SJCRH30 (cell line): ENCODE results near the gene HTRA3. TPM values are rescaled to one million over a fixed set of nuclear protein-coding genes. Genes with fewer than 3 reads are reported as not detected.
A peak's percentile ranks its signal among the peaks of the same experiment; 100 is the strongest.

ENCODE experiments used
- DNase-seq, 2 experiments: peaks; one replicate each; pipeline ENCODE4 v3.0.0-alpha.2; 2015 to 2020
- H3K27ac ChIP-seq: fragments of 250-450 bp; sonication (Bioruptor Pico); 2 replicates; pipeline ENCODE4 v1.5.1; 2020; ENCODE audit warnings: mild to moderate bottlenecking, moderate library complexity
- H3K27me3 ChIP-seq: fragments of 250-450 bp; sonication (Bioruptor Pico); 2 replicates; pipeline ENCODE4 v1.5.1; 2020; ENCODE audit warnings: mild to moderate bottlenecking, moderate library complexity
- H3K36me3 ChIP-seq: fragments of 250-450 bp; sonication (Bioruptor Pico); 2 replicates; pipeline ENCODE4 v1.5.1; 2020; ENCODE audit warnings: mild to moderate bottlenecking, moderate library complexity
- H3K4me1 ChIP-seq: fragments of 250-450 bp; sonication (Bioruptor Pico); 2 replicates; pipeline ENCODE4 v1.5.1; 2020; ENCODE audit warnings: mild to moderate bottlenecking, moderate library complexity
- H3K4me3 ChIP-seq: fragments of 250-450 bp; sonication (Bioruptor Pico); 2 replicates; pipeline ENCODE4 v1.5.1; 2020; ENCODE audit warnings: mild to moderate bottlenecking, moderate library complexity
- H3K9me3 ChIP-seq: fragments of 250-450 bp; sonication (Bioruptor Pico); replicated peaks from 2 replicates; pipeline ENCODE4 v1.5.1; 2020; ENCODE audit warnings: mild to moderate bottlenecking, moderate library complexity
- total RNA-seq: library from RNA; depleted of rRNA; stranded (reverse); fragments of >200 nt; shearing (Covaris generic); gene quantifications from 2 replicates; pipeline ENCODE4 v1.2.3, GENCODE V29; 2014

The HTRA3 gene
- total RNA-seq, 1 experiment from 2014 or later = 0.08 TPM

DNA sequence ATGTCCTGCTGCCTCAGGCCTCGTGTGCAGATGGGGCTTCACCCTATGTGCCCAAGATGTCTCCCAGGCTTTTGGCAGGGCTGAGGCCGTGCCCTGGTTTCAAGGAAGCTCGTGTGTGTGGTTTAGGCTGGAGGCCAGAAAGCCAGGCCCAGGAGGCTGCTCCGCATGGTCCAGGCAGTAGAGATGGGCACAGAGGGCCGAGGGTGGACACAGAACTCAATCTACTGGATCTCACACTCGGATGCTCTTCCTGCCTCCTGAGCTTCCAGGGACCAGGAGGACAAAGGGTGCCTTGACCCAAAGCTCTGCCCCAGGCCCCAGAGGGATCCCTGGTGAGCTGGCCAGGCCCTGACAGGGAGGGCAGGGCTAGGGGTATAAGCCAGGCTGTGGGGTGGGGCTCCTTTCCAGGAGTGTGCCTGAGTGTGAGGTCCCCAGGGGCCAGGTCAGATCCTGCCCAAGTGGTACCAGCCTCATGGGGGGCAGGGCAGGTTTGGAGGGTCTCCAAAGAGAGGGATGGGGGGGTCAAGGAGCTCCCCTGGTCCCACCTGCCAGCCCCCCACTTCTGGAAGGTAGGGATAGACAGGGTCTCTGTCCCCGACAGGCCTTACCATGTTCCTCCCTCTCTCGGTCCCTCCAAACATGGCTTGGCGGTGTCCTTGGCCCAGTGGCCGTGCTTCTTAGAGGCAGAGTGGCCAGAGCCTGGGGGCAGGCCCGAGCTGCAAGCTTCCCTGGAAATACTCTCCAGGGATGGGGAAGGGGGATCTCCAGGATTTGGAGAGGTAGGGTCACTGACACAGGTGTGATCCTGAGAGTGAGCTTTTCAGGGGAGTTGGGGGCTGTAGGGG, 23.8 kb downstream of the HTRA3 start:
- DNase-seq = no peak
- Histone ChIP-seq H3K27me3 (peaks cover 6% of the 10 kb centered on the region; the same call in 1 of the 2 replicates), H3K9me3 (no peaks in the 10 kb centered on the region), H3K4me3 (no peak overlapping the region), H3K27ac (no peak overlapping the region), H3K4me1 (peaks cover 9% of the 10 kb centered on the region; the same call in 1 of the 2 replicates), H3K36me3 (no peaks in the 10 kb centered on the region)

DNA sequence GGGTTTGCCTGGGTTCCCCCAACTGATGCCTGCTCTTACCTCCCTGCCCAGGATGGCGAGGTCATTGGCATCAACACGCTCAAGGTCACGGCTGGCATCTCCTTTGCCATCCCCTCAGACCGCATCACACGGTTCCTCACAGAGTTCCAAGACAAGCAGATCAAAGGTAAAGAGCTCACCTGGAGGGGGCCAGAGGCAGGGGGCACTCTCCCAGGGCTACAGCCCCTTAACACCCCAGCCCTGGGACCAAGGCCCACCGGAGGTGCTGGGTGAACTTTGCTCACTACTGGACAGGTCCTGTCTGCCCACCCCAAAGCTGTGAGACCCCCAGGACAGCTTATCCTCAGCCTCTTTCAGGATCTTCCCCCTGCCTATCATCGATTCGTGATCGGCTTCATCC, 24.5 kb downstream of the HTRA3 start:
- Histone ChIP-seq H3K27ac (no peak overlapping the region), H3K36me3 (no peaks in the 10 kb centered on the region), H3K4me3 (no peak overlapping the region), H3K27me3 (peaks cover 6% of the 10 kb centered on the region; the same call in 1 of the 2 replicates), H3K4me1 (peaks cover 9% of the 10 kb centered on the region; the same call in 1 of the 2 replicates), H3K9me3 (no peaks in the 10 kb centered on the region)
- no peak for DNase-seq

DNA sequence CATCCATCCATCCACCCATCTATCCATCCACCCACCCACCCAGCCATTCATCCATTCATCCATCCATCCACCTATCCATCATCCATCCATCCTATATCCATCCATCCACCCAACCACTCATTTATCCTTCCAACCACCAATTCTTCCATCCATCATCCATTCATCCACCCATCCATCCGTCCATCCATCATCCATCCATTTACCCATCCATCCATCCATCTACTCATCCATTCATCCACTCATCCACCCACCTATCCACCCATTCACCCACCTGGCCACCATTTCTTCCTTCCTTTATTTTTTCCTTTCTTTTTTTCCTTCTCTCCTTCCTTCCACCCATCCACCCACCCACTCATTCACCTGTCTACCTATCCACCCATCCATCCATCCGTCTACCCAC, 25.2 kb downstream of the HTRA3 start:
- no peak overlapping the region for H3K4me3 ChIP-seq
- H3K9me3 ChIP-seq = no peaks in the 10 kb centered on the region
- no peak overlapping the region for H3K27ac ChIP-seq
- peaks cover 9% of the 10 kb centered on the region; the same call in 1 of the 2 replicates for H3K4me1 ChIP-seq
- H3K27me3 ChIP-seq = peaks cover 6% of the 10 kb centered on the region; the same call in 1 of the 2 replicates
- H3K36me3 ChIP-seq = no peaks in the 10 kb centered on the region
- DNase-seq = no peak

DNA sequence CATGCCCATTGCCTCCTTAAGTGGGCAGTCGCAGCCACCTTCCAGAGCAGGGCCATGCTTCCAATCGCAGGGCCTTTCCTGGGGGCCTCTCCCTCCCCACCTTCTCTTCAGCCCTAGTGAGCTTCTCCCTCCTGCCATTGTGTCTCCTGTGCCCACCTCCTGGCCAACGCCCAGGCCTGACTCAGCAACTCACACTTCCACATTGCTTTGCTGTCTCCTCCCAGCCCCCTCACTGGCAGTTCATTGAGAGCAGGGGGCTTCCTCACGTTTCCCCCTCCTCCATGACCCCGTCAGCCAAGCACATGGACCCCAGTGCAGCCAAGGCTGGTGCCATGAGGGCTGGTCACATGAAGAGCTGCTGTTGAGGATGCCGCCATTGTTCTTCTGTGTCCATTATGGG, 25.9 kb downstream of the HTRA3 start:
- H3K9me3 ChIP-seq = no peaks in the 10 kb centered on the region
- H3K4me3 ChIP-seq = no peak overlapping the region
- peaks cover 9% of the 10 kb centered on the region; the same call in 1 of the 2 replicates for H3K4me1 ChIP-seq
- no peak for DNase-seq
- H3K36me3 ChIP-seq = no peaks in the 10 kb centered on the region
- H3K27me3 ChIP-seq = peaks cover 6% of the 10 kb centered on the region; the same call in 1 of the 2 replicates
- H3K27ac ChIP-seq = no peak overlapping the region

DNA sequence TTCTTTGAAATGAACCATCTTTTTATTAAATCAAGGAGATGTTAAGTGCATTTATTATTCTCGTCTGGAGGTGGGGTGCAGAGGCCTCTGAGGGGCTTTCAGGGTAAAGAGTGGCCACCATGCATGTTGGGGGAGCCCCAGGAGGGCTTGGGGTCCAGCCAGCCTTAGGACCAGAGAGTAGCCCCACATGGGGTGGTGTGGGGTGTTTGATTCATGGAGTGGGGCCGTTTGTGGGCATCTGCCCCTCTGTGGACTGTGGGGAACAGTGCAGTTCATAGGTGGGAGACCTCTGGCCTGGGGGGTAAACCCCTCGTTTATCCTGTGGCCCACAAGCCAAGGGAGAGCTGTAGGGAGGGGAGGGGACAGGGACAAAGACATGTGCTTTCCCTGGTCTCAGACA, 26.9 kb downstream of the HTRA3 start:
- no peak overlapping the region for H3K4me3 ChIP-seq
- H3K9me3 ChIP-seq = no peaks in the 10 kb centered on the region
- DNase-seq = no peak
- peaks cover 9% of the 10 kb centered on the region; the same call in 1 of the 2 replicates for H3K4me1 ChIP-seq
- no peaks in the 10 kb centered on the region for H3K36me3 ChIP-seq
- H3K27ac ChIP-seq = no peak overlapping the region
- H3K27me3 ChIP-seq = peaks cover 6% of the 10 kb centered on the region; the same call in 1 of the 2 replicates

DNA sequence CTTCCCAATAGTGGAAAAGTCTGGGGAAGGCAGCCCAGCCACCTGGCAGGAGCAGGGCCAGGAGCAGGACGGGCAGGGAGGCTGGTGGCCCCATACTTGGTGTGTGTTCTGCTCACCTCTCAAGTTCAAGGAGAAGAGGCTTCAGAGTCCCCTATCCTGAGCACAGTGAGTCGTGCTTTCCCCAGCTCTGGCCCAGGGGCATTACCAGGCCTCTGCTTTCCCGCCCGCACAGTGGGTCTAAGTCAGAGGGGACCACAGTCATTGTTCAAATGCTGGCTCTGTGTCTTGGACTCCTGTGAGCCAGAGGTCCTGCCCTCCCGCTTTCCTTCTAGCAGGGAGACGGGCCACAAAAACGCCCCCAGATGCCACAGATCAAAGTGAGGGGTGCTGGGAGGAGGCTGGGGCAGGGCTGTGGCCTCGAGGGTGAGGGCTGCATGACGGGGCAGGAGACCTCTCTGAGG, 27.6 kb downstream of the HTRA3 start:
- Histone ChIP-seq H3K36me3 (no peaks in the 10 kb centered on the region), H3K9me3 (no peaks in the 10 kb centered on the region), H3K27ac (no peak overlapping the region), H3K4me3 (no peak overlapping the region), H3K4me1 (peaks cover 9% of the 10 kb centered on the region; the same call in 1 of the 2 replicates), H3K27me3 (peaks cover 5% of the 10 kb centered on the region; the same call in 1 of the 2 replicates)
- no peak for DNase-seq

DNA sequence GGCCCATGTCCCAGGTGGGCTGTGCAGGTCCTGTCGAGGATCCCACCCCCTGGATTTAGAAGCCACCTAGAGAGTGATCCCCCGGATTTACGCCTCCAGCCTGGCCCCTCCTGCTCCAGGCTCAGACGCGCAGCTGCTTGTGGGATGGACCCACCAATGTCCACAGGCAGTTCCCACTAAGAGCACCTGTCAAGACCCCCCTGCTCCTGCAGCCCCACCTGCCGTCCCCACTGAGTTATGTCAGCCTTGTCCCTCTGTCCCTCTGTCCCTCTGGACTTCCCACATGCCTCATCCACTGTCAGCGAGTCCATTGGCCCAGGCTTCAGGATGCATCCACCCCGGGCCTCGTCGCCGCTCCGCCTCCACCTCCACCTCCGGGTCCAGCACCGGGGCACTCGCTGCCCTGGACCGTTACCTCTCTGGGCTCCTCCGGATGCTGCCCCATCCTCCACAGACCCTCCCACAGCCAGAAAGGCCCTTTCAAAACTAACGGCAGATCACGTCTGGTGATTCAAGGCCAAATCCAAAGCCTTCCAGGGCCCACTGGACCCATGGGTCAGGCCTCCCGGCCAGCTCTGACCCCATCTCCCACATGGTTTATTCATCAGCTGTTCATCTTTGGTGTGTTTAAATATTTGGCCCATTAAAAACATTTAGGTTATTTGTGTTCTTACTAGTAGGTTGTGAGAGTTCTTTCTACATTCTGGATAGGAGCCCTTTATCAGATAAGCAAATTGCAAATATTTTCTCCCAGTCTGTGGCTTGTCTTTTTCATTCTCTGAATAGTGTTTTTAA, 28.3 kb downstream of the HTRA3 start:
- H3K4me1 ChIP-seq = peaks cover 9% of the 10 kb centered on the region; the same call in 1 of the 2 replicates
- H3K36me3 ChIP-seq = no peaks in the 10 kb centered on the region
- no peak overlapping the region for H3K27ac ChIP-seq
- 0 out of 2 replicates have a peak, but pooled peaks cover 3% of the 10 kb centered on the region for H3K27me3 ChIP-seq
- peak; percentile 70 to 72 for DNase-seq
- H3K9me3 ChIP-seq = no peaks in the 10 kb centered on the region
- H3K4me3 ChIP-seq = no peak overlapping the region

DNA sequence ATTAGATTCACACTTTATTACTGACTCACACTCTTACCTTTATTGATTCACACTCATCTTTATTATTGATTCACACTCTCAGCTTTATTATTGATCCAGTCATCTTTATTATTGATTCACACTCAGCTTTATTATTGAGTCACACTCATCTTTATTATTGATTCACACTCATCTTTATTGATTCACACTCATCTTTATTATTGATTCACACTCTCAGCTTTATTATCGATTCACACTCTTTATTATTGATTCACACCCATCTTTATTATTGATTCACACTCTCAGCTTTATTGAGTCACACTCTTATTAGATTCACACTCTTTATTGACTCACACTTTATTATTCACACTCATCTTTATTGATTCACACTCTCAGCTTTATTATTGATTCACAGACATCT, 31.3 kb downstream of the HTRA3 start:
- Histone ChIP-seq H3K27ac (no peak overlapping the region), H3K4me3 (no peak overlapping the region), H3K9me3 (no peaks in the 10 kb centered on the region), H3K27me3 (0 out of 2 replicates have a peak, but pooled peaks cover 3% of the 10 kb centered on the region), H3K36me3 (no peaks in the 10 kb centered on the region), H3K4me1 (peaks cover 9% of the 10 kb centered on the region; the same call in 1 of the 2 replicates)
- no peak for DNase-seq

DNA sequence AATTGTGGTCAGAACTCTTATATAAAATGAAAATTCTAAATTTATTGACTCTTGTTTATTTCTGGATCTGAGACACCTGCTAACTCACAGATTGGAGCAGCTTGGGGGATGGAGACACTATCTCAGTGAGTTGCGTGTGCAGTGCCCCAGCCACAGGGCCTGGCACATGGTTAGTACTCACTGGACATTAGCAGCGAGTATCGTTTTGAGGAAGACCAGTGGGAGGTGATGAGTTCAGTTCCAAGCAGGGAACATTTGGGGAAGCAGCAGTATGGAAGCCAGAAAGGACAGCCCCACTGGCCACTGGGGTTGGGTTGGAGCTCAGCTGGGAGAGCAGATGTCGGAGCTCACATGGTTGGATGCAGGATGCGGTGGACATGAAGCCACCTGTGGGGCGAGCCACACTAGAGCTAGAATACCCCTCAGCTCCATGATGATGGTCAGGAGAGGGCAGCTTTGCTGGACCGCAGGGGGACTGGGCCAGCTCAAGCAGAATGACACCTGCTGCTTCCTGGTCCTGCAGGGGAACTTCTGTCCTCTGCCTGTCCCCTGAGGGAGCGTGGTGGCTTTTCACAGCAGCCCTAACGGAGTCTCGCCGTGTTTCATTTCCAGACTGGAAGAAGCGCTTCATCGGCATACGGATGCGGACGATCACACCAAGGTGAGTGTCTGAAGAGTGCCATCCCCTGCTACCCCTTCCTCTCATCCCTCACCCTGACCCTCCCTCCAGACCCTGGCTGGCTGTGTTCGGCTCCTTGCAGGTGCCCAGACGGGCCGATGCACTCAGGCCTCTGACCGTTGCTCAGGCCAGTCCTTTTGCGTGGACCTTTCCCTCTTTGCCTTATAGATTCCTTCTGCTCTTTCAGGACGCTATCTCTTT, 32.5 kb downstream of the HTRA3 start:
- no peak for DNase-seq
- Histone ChIP-seq H3K4me1 (peaks cover 9% of the 10 kb centered on the region; the same call in 1 of the 2 replicates), H3K4me3 (no peak overlapping the region), H3K27ac (no peak overlapping the region), H3K36me3 (no peaks in the 10 kb centered on the region), H3K9me3 (no peaks in the 10 kb centered on the region), H3K27me3 (no peaks in the 10 kb centered on the region)

- Histone ChIP-seq H3K4me3 (no peak overlapping the region), H3K36me3 (no peaks in the 10 kb centered on the region), H3K9me3 (no peaks in the 10 kb centered on the region), H3K27ac (no peak overlapping the region), H3K27me3 (no peaks in the 10 kb centered on the region), H3K4me1 (peaks cover under 1% of the 10 kb centered on the region; the same call in 1 of the 2 replicates)
- DNase-seq = no peak
These were observed 33.5 kb downstream of the HTRA3 start for GRCh38 chr4:8303081-8303480.

DNA sequence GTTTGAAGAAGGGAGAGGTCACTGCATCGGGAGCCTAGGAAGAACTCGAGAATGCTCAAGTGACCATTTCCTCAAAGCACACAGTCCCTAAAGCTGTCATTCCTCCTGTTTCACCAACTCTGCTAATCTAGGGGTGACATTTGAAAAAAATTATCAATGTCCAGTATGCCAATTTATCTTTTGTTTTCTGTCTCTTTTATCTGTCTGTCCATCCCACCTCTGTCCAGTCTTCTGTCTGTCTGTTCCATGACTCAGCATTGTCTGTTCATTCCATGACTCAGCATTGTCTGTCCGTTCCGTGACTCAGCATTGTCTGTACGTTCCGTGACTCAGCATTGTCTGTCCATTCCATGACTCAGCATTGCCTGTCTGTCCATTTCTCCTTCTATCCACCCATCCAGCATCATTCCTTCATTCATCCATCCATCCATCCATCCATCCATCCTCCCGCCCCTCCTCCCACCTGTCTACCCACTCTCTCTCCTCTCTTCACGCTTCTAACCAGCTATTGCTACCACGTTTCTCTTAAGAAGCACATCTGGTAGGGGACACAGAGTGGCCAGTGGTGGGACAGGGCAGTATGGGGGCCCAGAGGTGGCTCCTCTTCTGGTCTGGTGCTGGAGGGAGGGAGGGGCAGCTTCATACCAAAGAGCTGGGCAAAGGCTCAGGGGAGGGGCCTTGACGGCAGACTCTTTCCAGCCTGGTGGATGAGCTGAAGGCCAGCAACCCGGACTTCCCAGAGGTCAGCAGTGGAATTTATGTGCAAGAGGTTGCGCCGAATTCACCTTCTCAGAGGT, 34.1 kb downstream of the HTRA3 start:
- peak in 1 of 2 experiments; percentile 46 for DNase-seq
- H3K4me1 ChIP-seq = no peaks in the 10 kb centered on the region
- no peaks in the 10 kb centered on the region for H3K9me3 ChIP-seq
- no peak overlapping the region for H3K27ac ChIP-seq
- H3K36me3 ChIP-seq = no peaks in the 10 kb centered on the region
- H3K27me3 ChIP-seq = no peaks in the 10 kb centered on the region
- no peak overlapping the region for H3K4me3 ChIP-seq

DNA sequence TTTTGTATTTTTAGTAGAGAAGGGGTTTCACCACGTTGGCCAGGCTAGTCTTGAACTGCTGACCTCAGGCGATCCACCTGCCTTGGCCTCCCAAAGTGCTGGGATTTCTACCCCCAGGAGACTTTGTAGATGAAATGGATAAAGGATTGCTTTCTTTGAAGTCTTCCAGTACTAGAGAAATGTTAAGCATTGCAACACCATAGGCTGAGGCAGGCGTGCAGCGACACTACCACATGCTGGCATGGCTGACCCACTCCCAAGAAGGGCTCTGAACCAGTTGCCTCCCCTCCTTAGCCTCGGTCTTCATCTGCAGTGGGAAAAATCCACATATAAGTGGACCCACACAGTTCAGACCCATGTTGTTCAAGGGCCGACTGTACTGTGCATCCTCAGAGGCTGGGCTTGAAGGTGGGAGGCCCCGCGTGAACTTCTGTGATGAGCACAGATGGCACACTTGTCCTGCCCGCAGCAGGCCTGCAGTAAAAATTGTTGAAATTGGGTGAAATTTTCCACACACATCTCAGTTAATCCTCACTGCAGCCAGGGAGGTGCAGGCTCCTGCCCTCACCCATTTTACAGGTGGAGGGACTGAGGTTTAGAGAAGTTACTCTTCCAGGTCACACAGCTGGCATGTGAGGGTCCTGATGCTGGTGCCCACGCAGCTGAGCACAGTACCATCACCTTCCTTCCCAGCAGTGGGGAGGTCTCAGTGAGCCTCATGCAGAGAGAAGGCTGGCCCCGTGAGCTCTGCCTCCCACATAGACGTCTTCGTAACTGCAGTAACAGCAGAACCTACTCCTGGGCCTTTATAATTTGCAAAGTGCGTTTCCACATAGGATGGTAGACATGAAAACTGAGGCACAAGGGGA, 35.5 kb downstream of the HTRA3 start:
- H3K27ac ChIP-seq = no peak overlapping the region
- DNase-seq = no peak
- no peaks in the 10 kb centered on the region for H3K9me3 ChIP-seq
- 0 out of 2 replicates have a peak, but pooled peaks cover 7% of the 10 kb centered on the region for H3K27me3 ChIP-seq
- no peaks in the 10 kb centered on the region for H3K4me1 ChIP-seq
- no peak overlapping the region for H3K4me3 ChIP-seq
- no peaks in the 10 kb centered on the region for H3K36me3 ChIP-seq
